H9 (cell line): ENCODE data around the gene RPS21. TPM values are rescaled to one million over a fixed set of nuclear protein-coding genes. Genes with fewer than 3 reads are reported as not detected.

Experiments used
- DNase-seq: peaks from one replicate; pipeline ENCODE4 v3.0.0-alpha.2; 2017
- H2AFZ ChIP-seq: one replicate; pipeline ENCODE4 v1.6.1; 2013; ENCODE audit warnings: mild to moderate bottlenecking, low read length, control low read depth, moderate library complexity
- H2AK5ac ChIP-seq: 2 replicates; pipeline ENCODE4 v1.6.1; 2013; ENCODE audit warnings: low read length, control low read depth, mixed read lengths; ENCODE audit not compliant: insufficient read length
- H2BK120ac ChIP-seq: one replicate; pipeline ENCODE4 v1.6.1; 2013; ENCODE audit warnings: low read depth, mild to moderate bottlenecking, low read length, control low read depth, inconsistent platforms; ENCODE audit not compliant: poor library complexity, severe bottlenecking
- H2BK12ac ChIP-seq: 2 replicates; pipeline ENCODE4 v1.6.1; 2013; ENCODE audit warnings: low read length, control low read depth, mixed read lengths, low read depth; ENCODE audit not compliant: insufficient read length
- H2BK15ac ChIP-seq: 2 replicates; pipeline ENCODE4 v1.6.1; 2013; ENCODE audit warnings: low read depth, low read length, control low read depth
- H2BK20ac ChIP-seq: one replicate; pipeline ENCODE4 v1.6.1; 2013; ENCODE audit warnings: low read depth, mild to moderate bottlenecking, low read length, control low read depth, inconsistent platforms; ENCODE audit not compliant: poor library complexity, severe bottlenecking
- H2BK5ac ChIP-seq: 2 replicates; pipeline ENCODE4 v1.6.1; 2013; ENCODE audit warnings: low read length, control low read depth, mixed read lengths; ENCODE audit not compliant: insufficient read length
- H3K14ac ChIP-seq: 2 replicates; pipeline ENCODE4 v1.6.1; 2013; ENCODE audit warnings: low read length, control low read depth; ENCODE audit not compliant: insufficient read depth
- H3K18ac ChIP-seq: 2 replicates; pipeline ENCODE4 v1.6.1; 2013; ENCODE audit warnings: low read depth, mild to moderate bottlenecking, mixed read lengths, low read length, control low read depth; ENCODE audit not compliant: insufficient read length
- H3K23ac ChIP-seq: 2 replicates; pipeline ENCODE4 v1.6.1; 2013; ENCODE audit warnings: low read length, control low read depth, mixed read lengths, low read depth; ENCODE audit not compliant: insufficient read length
- H3K23me2 ChIP-seq: 2 replicates; pipeline ENCODE4 v1.6.1; 2013; ENCODE audit warnings: low read depth, mild to moderate bottlenecking, mixed read lengths, low read length, control low read depth; ENCODE audit not compliant: insufficient read length, poor library complexity, severe bottlenecking
- H3K27ac ChIP-seq: 2 replicates; pipeline ENCODE4 v1.5.1; 2013; ENCODE audit warnings: low read length, control low read depth, mixed read lengths, low read depth; ENCODE audit not compliant: insufficient read length
- H3K27me3 ChIP-seq: 2 replicates; pipeline ENCODE4 v1.6.1; 2013; ENCODE audit warnings: low read length, control low read depth, inconsistent platforms; ENCODE audit not compliant: insufficient read depth
- H3K4ac ChIP-seq: 2 replicates; pipeline ENCODE4 v1.6.1; 2013; ENCODE audit warnings: low read depth, mild to moderate bottlenecking, control low read depth, inconsistent platforms, low read length, moderate library complexity
- H3K4me1 ChIP-seq: 2 replicates; pipeline ENCODE4 v1.6.1; 2013; ENCODE audit warnings: low read length, control low read depth, inconsistent platforms; ENCODE audit not compliant: insufficient read depth
- H3K4me2 ChIP-seq: 2 replicates; pipeline ENCODE4 v1.6.1; 2013; ENCODE audit warnings: low read length, control low read depth, mixed read lengths; ENCODE audit not compliant: insufficient read length, insufficient read depth
- H3K56ac ChIP-seq: 2 replicates; pipeline ENCODE4 v1.6.1; 2013; ENCODE audit warnings: low read depth, mild to moderate bottlenecking, mixed read lengths, low read length, control low read depth; ENCODE audit not compliant: insufficient read length
- H3K79me1 ChIP-seq: 2 replicates; pipeline ENCODE4 v1.6.1; 2013; ENCODE audit warnings: low read depth, mild to moderate bottlenecking, moderate library complexity, low read length, control low read depth, inconsistent platforms; ENCODE audit not compliant: insufficient read depth, poor library complexity, severe bottlenecking
- H3K79me2 ChIP-seq: 2 replicates; pipeline ENCODE4 v1.6.1; 2013; ENCODE audit warnings: low read length, control low read depth, inconsistent platforms; ENCODE audit not compliant: insufficient read depth
- H3K9ac ChIP-seq: 2 replicates; pipeline ENCODE4 v1.6.1; 2013; ENCODE audit warnings: low read length, control low read depth, mixed read lengths; ENCODE audit not compliant: insufficient read length; ENCODE audit errors: extremely low read depth
- H3K9me3 ChIP-seq: one replicate; pipeline ENCODE4 v1.6.1; 2013; ENCODE audit warnings: low read depth, low read length, inconsistent platforms; ENCODE audit not compliant: control insufficient read depth
- H3T11ph ChIP-seq: one replicate; pipeline ENCODE4 v1.6.1; 2013; ENCODE audit warnings: mild to moderate bottlenecking, low read length, control low read depth, inconsistent platforms
- H4K20me1 ChIP-seq: one replicate; pipeline ENCODE4 v1.6.1; 2013; ENCODE audit not compliant: control insufficient read depth, insufficient read length, insufficient read depth
- H4K5ac ChIP-seq: 2 replicates; pipeline ENCODE4 v1.6.1; 2013; ENCODE audit warnings: low read depth, mild to moderate bottlenecking, mixed read lengths, low read length, control low read depth; ENCODE audit not compliant: insufficient read length
- H4K8ac ChIP-seq: replicated peaks from 2 replicates; pipeline ENCODE4 v1.6.1; 2013; ENCODE audit warnings: low read length, control low read depth, mixed read lengths, low read depth; ENCODE audit not compliant: insufficient read length
- H4K91ac ChIP-seq: 2 replicates; pipeline ENCODE4 v1.6.1; 2013; ENCODE audit warnings: low read depth, mild to moderate bottlenecking, moderate library complexity, mixed read lengths, low read length, control low read depth; ENCODE audit not compliant: insufficient read length
- H3K27ac Mint-ChIP-seq, 3 experiments: 2 replicates in 2 of 3; 3 replicates in 1 of 3; pipeline ENCODE4 v1.8.0; 2020 to 2021; ENCODE audit warnings: mixed read lengths in 3 of 3, mild to moderate bottlenecking in 1 of 3, moderate library complexity in 1 of 3
- H3K27me3 Mint-ChIP-seq: 2 replicates; pipeline ENCODE4 v1.8.0; 2021; ENCODE audit warnings: low read depth, mild to moderate bottlenecking, moderate library complexity, mixed read lengths
- H3K36me3 Mint-ChIP-seq, 3 experiments: 2 replicates in 2 of 3; 3 replicates in 1 of 3; pipeline ENCODE4 v1.8.0; 2020 to 2021; ENCODE audit warnings: low read depth in 3 of 3, mixed read lengths in 3 of 3; ENCODE audit not compliant: insufficient read depth in 1 of 3
- H3K4me1 Mint-ChIP-seq, 2 experiments: 2 replicates each; pipeline ENCODE4 v1.8.0; 2020; ENCODE audit warnings: mixed read lengths in 2 of 2
- H3K4me3 Mint-ChIP-seq, 2 experiments: 2 replicates in 1 of 2; 3 replicates in 1 of 2; pipeline ENCODE4 v1.8.0; 2020 to 2021; ENCODE audit warnings: mild to moderate bottlenecking in 2 of 2, mixed read lengths in 2 of 2, moderate library complexity in 1 of 2
- H3K9me3 Mint-ChIP-seq, 2 experiments: 2 replicates in 1 of 2; 3 replicates in 1 of 2; pipeline ENCODE4 v1.8.0; 2020; ENCODE audit warnings: mild to moderate bottlenecking in 2 of 2, mixed read lengths in 2 of 2, moderate library complexity in 1 of 2
- CTCF ChIP-seq: fragments of 200-600 bp; sonication (generic); conservative IDR thresholded peaks from 3 replicates; pipeline ENCODE4 v1.8.0; 2021; ENCODE audit warnings: antibody characterized with exemption, mild to moderate bottlenecking
- WGBS: extraction: QIAGEN DNeasy Blood & Tissue Kit; methylation state at CpG from one replicate; pipeline ENCODE4 v1.1.7; 2013; ENCODE audit warnings: missing lambda C conversion rate, low lambda C conversion rate, mixed read lengths; ENCODE audit not compliant: insufficient read length; ENCODE audit errors: extremely low coverage; 5-methylcytosine and 5-hydroxymethylcytosine counted together
- total RNA-seq: library from RNA; stranded (reverse); gene quantifications from 2 replicates; pipeline ENCODE4 v1.2.1, GENCODE V29; 2021

Gene RPS21
- total RNA-seq, 1 experiment from 2014 or later = 1,715 TPM

- Histone ChIP-seq H3K4ac (no peak overlapping the region), H4K5ac (no peak overlapping the region), H2BK5ac (no peak overlapping the region), H3K23ac (no peak overlapping the region), H3K4me2 (no peak overlapping the region), H2BK15ac (no peak overlapping the region), H2AFZ (no peak overlapping the region), H3T11ph (no peak overlapping the region), H4K20me1 (peaks cover 8% of the 10 kb centered on the region), H2BK12ac (no peak overlapping the region), H3K27me3 (no peaks in the 10 kb centered on the region), H2AK5ac (no peak overlapping the region), H3K9me3 (no peaks in the 10 kb centered on the region), H3K4me1 (no peaks in the 10 kb centered on the region), H3K14ac (no peak overlapping the region), H3K18ac (no peak overlapping the region), H3K9ac (no peak overlapping the region), H3K27ac (no peak overlapping the region), H4K91ac (no peak overlapping the region), H3K23me2 (peaks cover 2% of the 10 kb centered on the region), H4K8ac (no peak overlapping the region), H2BK20ac (no peak overlapping the region), H2BK120ac (no peak overlapping the region), H3K79me2 (no peaks in the 10 kb centered on the region), H3K56ac (no peak overlapping the region), H3K79me1 (no peaks in the 10 kb centered on the region)
- WGBS = no CpG with 5 or more reads among the region's 21 CpGs
- Mint-ChIP-seq H3K27me3 (no peaks in the 10 kb centered on the region), H3K4me3 (no peak overlapping the region), H3K9me3 (peaks cover 3 to 6% of the 10 kb centered on the region in 2 experiments; a peak in 3 of 5 replicates), H3K27ac (no peak overlapping the region), H3K36me3 (peaks cover 0 to 11% (median 8%) of the 10 kb centered on the region in 3 experiments; a peak in 6 of 7 replicates), H3K4me1 (peaks cover 9 to 18% of the 10 kb centered on the region in 2 experiments)
- TF ChIP-seq CTCF = peak; percentile 76
- DNase-seq = peak; percentile 85
Observed at GRCh38 chr20:62401331-62401779, 14.5 kb downstream of the RPS21 start.
